GM18520 (cell line): ENCODE data around the gene CSHL1.
"Not testable (repeated sequence)": the region's sequence is repeated elsewhere in the genome, so short reads cannot be mapped to it uniquely, and the experiment has no call there.

Experiments
- ATAC-seq: cut with Tn5 transposase; IDR thresholded peaks from one replicate; pipeline ENCODE4 v1.9.1; 2021; ENCODE audit not compliant: unreplicated experiment

CSHL1 gene

DNA sequence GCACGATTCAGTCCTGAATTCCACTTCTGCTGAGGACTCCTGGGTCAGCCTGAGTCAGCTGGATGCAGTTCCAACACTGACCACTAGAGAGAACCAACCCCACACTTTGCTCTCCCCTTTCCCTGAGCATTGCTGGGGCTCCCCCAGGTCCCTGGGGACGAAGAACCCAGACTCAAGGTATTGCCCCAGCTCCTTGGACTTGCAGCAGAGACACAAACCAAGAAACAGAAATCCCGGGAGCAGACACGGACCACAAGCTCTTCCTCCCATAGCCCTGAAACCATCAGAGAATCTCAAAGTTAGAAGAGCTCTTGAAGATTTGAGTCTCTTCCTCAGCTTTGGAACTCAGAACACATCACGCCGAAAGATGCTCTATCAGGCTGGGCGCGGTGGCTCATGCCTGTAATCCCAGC lies 8.3 kb upstream of the CSHL1 start:
- ATAC-seq = no peak

DNA sequence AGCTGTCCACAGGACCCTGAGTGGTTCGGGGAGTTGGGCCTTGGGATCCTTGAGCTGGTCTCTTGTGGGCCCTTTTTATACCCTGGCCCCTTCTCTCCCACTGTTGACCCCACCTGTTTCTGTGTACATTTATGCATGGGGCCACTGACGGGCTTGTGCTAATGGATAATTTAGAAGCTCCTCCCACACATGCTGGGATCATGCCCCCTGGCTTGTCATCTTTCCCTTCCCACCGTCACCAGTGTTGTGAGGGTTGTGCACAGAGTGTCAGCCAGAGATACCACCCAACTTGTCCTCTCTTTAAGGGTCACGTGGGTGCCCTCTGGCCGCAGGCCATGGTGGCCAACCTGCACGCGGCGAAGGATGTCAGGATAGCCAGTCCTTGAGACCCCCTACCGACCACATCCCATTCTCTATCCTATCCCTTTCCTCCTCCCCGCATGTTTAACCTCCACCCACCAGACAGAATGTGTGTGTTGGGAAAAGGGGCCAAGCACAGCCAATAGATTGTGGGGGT lies 7.8 kb upstream of the CSHL1 start, which contains the start of gene GH1:
Gene GH1, minus strand, starts transcription at position 51 of the 517 bp plus-strand sequence. CDS start 63 bp downstream, outside the sequence.
- not testable (repeated sequence) for ATAC-seq

DNA sequence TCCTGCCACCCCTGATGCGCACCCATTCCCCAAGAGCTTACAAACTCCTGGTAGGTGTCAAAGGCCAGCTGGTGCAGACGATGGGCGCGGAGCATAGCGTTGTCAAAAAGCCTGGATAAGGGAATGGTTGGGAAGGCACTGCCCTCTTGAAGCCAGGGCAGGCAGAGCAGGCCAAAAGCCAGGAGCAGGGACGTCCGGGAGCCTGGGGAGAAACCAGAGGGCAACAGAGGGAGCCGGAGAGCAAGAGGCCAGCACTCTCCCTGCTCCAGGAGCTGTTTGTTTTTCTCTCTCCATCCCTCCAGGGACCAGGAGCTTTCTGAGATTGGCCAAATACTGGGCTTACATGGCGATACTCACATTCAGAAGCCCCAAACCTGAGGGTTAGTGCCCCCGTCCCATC lies 7.2 kb upstream of the CSHL1 start:
- no peak for ATAC-seq

DNA sequence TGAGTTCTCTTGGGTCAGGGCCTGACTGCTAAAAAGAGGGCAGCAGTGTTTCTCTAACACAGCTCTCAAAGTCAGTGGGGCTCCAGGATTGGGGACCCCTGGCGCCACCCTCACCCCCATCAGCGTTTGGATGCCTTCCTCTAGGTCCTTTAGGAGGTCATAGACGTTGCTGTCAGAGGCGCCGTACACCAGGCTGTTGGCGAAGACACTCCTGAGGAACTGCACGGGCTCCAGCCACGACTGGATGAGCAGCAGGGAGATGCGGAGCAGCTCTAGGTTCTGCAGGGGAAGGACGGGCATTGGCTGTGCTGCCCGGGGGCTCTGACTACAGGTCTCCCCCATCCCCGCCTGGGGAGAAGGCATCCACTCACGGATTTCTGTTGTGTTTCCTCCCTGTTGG lies 6.6 kb upstream of the CSHL1 start:
- ATAC-seq = no peak

DNA sequence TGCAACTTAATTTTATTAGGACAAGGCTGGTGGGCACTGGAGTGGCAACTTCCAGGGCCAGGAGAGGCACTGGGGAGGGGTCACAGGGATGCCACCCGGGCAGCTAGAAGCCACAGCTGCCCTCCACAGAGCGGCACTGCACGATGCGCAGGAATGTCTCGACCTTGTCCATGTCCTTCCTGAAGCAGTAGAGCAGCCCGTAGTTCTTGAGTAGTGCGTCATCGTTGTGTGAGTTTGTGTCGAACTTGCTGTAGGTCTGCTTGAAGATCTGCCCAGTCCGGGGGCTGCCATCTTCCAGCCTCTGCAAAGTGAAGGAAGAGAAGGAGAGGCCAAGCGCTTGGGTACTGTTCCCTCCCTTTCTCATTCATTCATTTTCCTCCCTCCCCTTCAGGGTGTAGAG lies 6.1 kb upstream of the CSHL1 start:
- ATAC-seq = not testable (repeated sequence)

DNA sequence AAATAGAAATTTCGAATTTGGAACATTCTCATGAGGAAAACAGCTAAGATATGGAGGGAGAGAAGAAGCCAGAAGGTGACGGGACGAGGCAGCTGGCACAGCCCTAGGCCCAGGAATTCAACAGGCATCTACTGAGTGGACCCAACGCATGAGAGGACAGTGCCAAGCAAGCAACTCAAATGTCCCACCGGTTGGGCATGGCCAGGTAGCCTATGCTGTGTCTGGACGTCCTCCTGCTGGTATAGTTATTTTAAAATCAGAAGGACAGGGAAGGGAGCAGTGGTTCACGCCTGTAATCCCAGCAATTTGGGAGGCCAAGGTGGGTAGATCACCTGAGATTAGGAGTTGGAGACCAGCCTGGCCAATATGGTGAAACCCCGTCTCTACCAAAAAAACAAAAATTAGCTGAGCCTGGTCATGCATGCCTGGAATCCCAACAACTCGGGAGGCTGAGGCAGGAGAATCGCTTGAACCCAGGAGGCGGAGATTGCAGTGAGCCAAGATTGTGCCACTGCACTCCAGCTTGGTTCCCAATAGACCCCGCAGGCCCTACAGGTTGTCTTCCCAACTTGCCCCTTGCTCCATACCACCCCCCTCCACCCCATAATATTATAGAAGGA lies 5.6 kb upstream of the CSHL1 start:
- ATAC-seq = no peak

DNA sequence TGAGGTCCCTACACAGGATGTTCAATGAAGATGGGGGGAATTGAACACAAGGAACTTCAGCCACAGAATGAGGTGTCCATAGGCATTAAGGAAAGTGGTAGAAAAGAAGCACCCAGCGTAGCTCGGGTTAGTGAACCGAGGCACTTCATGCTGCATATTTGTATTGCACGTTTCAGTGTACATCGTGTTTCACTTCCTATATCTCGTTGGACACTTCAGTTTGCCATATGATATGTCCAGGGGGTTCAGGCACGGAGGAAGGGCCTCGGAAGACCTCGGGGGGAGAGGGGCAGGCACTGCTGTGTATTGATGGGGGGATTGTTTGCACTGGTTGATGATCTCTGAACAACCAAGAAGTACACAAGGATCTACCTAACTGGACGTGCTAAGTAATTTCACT lies 4.7 kb upstream of the CSHL1 start:
- not testable (repeated sequence) for ATAC-seq

DNA sequence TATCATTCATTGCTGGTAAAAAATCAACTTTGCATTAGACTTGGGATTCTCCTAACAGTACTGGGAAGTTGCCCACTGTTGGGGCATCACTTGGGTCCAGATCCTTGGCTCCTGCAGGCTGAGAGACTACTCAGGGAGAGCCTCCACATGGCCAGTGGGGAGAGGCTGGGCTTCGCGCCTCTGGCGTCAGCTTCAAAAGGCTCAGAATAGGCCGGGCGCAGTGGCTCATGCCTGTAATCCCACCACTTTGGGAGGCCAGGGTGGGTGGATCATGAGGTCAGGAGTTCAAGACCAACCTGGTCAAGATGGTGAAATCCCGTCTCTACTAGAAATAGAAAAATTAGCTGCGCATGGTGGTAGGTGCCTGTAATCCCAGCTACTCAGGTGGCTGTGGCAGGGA lies 3.4 kb upstream of the CSHL1 start:
- no peak for ATAC-seq

DNA sequence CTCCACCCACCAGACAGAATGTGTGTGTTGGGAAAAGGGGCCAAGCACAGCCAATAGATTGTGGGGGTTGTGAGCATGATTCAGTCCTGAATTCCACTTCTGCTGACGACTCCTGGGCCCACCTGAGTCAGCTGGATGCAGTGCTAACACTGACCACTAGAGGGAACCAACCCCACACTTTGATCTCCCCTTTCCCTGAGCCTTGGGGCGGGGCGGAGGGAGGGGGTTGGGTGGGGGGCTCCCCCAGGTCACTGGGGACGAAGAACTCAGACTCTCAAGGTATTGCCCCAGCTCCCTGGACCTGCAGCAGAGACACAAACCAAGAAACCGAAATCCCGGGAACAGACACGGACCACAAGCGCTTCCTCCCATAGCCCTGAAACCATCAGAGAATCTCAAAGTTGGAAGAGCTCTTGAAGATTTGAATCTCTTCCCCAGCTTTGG lies 621 bp upstream of the CSHL1 start:
- no peak for ATAC-seq

DNA sequence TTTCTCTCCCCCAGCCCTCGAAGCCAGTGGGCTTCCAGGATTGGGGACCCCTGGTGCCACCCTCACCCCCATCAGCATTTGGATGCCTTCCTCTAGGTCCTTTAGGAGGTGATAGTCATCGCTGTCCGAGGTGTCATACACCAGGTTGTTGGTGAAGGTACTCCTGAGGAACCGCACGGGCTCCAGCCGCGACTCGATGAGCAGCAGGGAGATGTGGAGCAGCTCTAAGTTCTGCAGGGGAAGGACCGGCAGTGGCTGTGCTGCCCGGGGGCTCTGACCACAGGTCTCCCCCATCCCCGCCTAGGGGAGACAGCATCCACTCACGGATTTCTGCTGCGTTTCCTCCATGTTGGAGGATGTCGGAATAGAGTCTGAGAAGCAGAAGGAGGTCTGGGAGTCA lies 962 bp downstream of the CSHL1 start:
- no peak for ATAC-seq

DNA sequence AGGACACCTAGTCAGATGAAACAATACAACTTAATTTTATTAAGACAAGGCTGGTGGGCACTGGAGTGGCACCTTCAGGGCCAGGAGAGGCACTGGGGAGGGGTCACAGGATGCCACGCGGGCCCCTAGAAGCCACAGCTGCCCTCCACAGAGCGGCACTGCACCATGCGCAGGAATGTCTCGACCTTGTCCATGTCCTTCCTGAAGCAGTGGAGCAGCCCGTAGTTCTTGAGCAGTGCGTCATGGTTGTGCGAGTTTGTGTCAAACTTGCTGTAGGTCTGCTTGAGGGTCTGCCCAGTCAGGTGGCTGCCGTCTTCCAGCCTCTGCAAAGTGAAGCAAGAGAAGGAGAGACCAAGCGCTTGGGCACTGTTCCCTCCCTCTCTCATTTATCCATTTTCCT lies 1.5 kb downstream of the CSHL1 start:
- ATAC-seq = not testable (repeated sequence)

DNA sequence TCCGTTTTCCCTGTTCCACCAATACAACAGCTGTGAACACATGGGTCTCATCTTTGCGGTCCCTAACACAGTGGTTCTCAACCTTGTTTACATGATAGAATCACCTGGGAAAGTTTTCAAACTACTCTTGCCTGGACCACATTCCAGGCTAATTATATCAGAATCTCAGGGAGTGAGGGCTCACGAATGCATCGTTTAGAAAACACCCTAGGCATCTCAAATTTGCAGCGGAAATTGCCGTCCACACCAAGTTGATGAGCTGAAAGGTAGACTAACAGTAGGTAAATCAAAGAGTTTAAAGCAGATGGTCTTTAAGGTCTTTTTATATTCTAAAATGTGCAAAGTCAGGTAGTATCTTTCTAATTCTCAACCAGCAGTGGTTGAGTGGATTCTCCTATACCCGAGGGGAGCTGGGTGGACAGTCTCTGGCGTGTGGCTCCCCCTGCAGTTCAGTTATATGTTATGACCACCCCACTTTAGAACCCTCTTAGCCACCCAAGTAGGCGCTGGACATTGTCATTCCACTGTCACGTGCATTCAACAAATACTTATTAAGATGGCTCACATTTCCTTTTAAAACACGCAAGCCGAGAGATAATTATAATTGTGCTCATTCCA lies 3.8 kb downstream of the CSHL1 start:
- ATAC-seq = not testable (repeated sequence)

DNA sequence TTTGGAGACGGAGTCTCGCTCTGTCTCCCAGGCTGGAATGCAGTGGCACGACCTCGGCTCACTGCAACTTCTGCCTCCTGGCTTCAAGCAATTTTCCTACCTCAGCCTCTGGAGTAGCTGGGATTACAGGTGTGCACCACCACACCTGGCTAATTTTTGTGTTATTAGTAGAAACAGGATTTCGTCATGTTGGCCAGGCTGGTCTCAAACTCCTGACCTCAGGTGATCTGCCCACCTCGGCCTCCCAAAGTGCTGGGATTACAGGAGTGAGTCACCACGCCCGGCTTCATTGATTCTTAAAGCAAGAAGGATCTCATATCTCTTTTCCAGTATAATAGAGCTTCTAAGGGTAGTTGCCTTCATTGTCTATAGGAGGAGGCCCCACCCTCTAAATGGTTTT lies 6.3 kb downstream of the CSHL1 start:
- not testable (repeated sequence) for ATAC-seq

DNA sequence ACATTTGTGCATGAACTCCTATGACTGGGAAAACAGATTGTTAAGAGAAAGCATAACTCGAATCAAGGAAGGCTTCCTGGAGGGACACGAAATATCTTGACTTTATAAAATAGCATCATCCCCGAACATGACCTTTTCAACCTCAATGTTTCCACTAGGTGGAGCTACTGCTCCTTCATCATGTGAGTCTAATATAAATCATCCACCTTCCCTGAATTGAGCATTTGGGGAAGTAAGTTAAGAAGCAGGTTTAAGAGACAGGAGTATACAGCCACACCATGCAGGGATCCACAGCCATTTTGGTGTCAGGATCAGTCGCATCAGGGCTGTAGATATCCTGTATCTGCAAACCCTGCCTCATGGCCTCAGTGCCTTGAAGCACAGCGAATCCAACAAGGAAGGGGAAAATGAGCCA lies 7.3 kb downstream of the CSHL1 start:
- ATAC-seq = not testable (repeated sequence)

DNA sequence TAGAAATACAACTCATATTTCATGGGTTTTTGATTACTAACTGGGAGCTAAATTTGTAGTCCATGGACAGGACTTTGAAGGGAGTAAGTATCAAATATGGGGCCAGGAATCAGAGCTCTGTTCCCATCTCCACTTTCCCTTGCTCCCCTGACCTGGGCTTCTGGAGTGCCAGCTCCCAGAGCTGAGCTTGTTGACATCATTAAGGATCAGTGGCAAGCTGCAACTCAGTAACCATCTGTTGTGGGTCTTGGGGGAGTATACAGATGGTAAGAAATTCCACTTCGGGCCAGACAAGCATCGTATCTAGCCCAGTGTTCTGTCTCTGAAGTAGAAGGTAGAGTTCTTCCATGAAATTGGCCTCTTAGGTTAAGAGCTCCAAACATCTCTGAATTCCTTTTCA lies 9.1 kb downstream of the CSHL1 start:
- ATAC-seq = not testable (repeated sequence)

DNA sequence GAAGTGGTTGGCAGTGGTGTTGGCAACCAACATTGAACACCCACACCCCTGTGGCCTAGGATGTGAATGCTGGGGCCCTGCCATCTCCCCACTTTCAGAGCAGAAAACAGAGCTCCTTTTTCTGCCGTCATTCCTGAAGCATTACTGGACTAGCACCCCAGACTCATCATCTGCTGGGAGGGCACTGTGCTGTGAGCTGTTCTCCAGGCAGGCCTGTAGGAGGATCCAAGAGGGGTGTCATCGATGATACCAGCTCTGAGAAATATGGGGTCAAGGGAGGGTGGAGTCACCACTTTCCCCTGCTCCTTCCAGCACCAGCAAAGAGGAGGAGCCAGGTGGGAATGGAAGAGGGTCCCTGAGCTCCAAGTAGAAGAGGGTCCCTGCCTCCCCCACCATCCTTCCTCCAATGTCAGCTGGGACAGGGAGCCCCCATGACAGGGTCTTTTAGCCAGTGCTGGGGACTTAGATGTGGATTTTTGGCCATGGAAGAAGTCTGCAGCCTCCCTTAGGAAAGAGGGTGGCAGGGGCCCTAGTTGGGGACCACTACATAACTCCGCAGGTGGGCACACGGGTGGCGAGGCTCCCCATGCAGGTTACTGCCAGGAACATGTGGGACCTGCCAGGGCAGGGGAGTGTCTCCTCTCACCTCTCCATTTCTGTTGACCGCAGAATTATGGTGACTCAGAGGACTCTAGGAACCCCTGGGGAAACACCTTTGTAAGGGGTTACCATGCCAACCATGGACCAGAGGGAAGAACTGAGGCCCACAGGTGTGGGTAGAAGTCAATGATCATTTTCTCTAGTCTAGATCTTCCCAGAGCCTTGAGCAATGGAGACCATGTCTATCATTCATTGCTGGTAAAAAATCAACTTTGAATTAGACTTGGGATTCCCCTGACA lies 11.9 kb downstream of the CSHL1 start:
- peak; percentile 60 for ATAC-seq

DNA sequence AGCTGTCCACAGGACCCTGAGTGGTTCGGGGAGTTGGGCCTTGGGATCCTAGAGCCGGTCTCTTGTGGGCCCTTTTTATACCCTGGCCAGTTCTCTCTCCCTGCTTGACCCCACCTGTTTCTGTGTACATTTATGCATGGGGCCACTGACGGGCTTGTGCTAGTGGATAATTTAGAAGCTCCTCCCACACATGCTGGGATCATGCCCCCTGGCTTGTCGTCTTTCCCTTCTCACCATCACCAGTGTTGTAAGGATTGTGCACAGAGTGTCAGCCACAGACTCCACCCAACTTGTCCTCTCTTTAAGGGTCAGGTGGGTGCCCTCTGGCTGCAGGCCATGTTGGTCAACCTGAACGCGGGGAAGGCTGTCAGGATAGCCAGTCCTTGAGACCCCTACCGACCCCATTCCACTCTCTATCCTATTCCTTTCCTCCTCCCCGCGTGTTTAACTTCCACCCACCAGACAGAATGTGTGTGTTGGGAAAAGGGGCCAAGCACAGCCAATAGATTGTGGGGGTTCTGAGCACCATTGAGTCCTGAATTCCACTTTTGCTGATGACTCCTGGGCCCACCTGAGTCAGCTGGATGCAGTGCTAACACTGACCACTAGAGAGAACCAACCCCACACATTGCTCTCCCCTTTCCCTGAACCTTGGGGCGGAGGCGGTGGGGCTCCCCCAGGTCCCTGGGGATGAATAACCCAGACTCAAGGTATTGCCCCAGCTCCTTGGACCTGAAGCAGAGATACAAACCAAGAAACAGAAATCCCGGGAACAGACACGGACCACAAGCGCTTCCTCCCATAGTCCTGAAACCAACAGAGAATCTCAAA lies 14.3 kb downstream of the CSHL1 start, which contains the start of gene CSH1:
Gene CSH1, minus strand, starts transcription at position 51 of the 831 bp plus-strand sequence. CDS start 63 bp downstream, outside the sequence.
- not testable (repeated sequence) for ATAC-seq

DNA sequence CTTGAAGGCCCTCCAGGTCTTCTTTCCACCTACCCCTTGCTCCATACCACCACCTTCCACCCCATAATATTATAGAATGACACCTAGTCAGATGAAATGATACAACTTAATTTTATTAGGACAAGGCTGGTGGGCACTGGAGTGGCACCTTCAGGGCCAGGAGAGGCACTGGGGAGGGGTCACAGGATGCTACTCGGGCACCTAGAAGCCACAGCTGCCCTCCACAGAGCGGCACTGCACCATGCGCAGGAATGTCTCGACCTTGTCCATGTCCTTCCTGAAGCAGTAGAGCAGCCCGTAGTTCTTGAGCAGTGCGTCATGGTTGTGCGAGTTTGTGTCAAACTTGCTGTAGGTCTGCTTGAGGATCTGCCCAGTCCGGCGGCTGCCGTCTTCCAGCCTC lies 16.2 kb downstream of the CSHL1 start:
- not testable (repeated sequence) for ATAC-seq

DNA sequence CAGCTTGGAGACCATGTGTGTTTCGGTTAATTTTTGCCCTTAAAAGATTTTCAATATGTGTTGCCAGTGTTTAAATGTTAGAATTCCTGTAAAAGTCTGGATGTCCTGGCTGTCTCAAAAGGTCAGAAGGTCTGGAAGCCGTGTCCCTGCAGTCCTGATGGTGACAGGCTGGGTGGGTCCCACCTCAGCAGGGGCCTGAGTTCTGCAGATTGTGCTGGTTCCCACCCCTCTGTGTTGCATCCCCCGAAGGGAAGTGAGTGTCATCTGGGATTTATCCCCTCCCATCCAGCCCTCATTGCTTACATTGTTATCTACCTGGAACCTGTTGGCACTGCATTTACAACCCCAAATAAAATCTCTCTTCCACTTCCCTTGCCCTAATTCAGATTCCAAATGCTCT lies 17.0 kb downstream of the CSHL1 start:
- not testable (repeated sequence) for ATAC-seq

DNA sequence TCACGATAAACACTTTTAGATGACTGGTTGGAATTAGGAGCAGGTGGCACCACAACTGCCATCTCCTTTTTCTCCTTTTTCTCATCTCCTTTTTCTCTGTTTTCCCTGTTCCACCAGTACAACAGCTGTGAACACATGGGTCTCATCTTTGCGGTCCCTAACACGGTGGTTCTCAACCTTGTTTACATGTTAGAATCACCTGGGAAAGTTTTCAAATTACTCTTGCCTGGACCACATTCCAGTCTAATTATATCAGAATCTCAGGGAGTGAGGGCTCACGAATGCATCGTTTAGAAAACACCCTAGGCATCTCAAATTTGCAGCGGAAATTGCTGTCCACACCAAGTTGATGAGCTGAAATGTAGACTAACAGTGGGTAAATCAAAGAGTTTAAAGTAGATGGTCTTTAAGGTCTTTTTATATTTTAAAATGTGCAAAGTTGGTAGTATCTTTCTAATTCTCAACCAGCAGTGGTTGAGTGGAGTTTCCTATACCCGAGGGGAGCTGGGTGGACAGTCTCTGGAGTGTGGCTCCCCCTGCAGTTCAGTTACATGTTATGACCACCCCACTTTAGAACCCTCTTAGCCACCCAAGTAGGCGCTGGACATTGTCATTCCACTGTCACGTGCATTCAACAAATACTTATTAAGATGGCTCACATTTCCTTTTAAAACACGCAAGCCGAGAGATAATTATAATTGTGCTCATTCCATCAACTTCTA lies 18.6 kb downstream of the CSHL1 start:
- ATAC-seq = not testable (repeated sequence)
